ENCODE data around the gene BAZ2A. TPM values are rescaled to one million over a fixed set of nuclear protein-coding genes. Genes with fewer than 3 reads are reported as not detected.

Gene BAZ2A
- total RNA-seq, 1 donor from 2014 or later, result 10.8 TPM

DNA sequence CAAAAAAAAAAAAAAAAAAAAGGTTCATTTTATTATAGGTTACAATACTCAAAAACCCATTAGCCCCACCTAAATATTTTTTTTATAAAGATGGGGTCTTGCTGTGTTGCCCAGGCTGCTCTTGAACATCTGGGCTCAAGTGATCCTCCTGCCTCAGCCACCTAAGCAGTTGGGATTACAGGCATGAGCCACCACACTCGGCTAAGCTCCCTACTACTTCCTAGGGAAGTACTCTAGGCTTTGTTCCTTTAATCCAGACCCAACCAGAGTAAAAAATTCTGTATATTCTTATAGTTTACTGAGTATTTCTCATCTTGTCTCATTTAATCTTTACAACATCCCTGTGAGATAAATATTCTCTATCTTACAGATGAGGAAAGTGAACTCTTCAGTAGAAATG lies 57.8 kb downstream of the BAZ2A start:
- FAIRE-seq (no peak), DNase-seq (ENCODE audit: low read depth) (no peak)
- no peak overlapping the region for H3K4me3 ChIP-seq (ENCODE audit: low read depth, low read length)
- peaks cover 7% of the 10 kb centered on the region for H3K36me3 ChIP-seq (ENCODE audit: control insufficient read depth, insufficient read depth, low read length)
- no peaks in the 10 kb centered on the region for H3K27me3 ChIP-seq (ENCODE audit: control insufficient read depth, insufficient read depth, low read length)
- TF ChIP-seq, protein P1, sequence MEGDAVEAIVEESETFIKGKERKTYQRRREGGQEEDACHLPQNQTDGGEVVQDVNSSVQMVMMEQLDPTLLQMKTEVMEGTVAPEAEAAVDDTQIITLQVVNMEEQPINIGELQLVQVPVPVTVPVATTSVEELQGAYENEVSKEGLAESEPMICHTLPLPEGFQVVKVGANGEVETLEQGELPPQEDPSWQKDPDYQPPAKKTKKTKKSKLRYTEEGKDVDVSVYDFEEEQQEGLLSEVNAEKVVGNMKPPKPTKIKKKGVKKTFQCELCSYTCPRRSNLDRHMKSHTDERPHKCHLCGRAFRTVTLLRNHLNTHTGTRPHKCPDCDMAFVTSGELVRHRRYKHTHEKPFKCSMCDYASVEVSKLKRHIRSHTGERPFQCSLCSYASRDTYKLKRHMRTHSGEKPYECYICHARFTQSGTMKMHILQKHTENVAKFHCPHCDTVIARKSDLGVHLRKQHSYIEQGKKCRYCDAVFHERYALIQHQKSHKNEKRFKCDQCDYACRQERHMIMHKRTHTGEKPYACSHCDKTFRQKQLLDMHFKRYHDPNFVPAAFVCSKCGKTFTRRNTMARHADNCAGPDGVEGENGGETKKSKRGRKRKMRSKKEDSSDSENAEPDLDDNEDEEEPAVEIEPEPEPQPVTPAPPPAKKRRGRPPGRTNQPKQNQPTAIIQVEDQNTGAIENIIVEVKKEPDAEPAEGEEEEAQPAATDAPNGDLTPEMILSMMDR (IDR thresholded peaks at IDR 0.05; ENCODE audit: insufficient read depth, low read length, severe bottlenecking), result no peak

DNA sequence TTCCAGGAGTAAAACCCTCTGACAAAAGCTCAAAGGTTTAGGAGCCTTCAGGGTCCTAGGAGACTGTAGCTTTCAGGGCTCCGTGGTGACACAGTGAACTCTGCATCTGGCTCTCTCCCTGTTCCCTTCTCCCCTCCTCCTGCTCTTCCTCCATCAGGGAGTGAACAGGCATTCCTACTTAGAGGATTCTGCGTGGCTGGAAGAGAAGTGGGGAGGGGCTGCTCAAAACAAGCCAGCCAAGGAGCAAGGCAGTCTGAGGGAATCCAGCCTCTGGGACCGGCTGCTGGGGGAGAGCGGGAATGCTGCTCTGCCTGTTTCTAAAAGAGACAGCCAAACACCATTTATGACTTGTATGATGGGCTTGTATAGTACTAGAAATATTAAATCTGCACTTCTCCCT lies 59.0 kb downstream of the BAZ2A start:
- no peak for FAIRE-seq

DNA sequence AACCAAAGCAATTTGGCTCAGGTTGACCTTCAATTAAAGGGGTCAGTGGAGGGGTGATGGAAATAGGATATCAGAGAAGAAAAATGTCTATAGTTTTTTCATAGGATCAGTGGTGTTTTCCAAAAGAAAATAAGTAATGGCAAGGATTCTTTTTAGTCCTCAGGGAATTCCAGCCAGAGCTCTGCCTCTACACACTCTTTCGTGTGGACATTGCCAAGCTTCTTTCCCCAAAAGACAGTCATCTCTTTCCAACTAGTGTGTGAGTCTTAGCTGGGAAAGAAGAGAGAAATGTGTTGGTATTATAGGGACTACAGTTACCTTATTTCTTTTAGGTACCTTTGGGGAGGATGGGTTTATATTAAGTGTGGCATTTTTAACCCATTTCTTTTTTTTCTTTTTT lies 62.0 kb downstream of the BAZ2A start:
- peaks cover 5% of the 10 kb centered on the region for H3K36me3 ChIP-seq (ENCODE audit: control insufficient read depth, insufficient read depth, low read length)

More for the DNA sequence above, 59.0 kb downstream of the BAZ2A start:
- Histone ChIP-seq H3K4me3 (ENCODE audit: low read depth, low read length) (no peak overlapping the region), H3K27me3 (ENCODE audit: control insufficient read depth, insufficient read depth, low read length) (no peaks in the 10 kb centered on the region), H3K36me3 (ENCODE audit: control insufficient read depth, insufficient read depth, low read length) (peaks cover 7% of the 10 kb centered on the region)
- no peak for DNase-seq (ENCODE audit: low read depth)
- TF ChIP-seq, protein P1 (IDR thresholded peaks at IDR 0.05; ENCODE audit: insufficient read depth, low read length, severe bottlenecking), result no peak

DNA sequence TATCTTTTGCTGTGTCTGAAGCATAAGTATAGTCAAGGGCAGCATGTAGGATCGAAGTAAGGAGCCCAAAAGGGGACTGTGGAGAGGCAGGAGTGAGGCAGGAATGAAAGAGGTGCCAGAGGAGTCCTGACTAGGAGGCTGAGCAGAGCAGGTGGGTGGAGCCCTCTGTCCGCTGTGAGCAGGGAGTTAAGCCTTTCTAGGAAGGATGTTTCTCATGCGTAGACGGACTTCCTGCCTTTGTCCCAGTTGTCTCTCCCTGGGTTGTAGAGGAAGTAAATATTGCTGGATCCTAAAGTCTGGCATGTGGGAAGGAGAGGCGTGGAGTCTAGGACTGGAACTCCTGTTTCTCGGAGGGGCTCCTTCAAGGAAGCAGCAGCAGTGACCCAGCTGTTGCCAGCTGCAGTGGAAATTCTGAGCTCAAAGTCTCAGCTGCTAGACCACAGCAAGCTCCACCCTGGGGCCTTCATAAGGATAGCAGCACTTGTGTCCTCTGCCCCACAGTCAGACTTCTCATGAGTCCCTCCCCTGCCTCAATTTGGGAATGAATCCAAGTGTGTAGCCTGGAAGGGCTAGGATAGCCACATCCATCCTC lies 64.5 kb downstream of the BAZ2A start:
- Histone ChIP-seq H3K27me3 (ENCODE audit: control insufficient read depth, insufficient read depth, low read length) (no peaks in the 10 kb centered on the region), H3K4me3 (ENCODE audit: low read depth, low read length) (no peak overlapping the region), H3K36me3 (ENCODE audit: control insufficient read depth, insufficient read depth, low read length) (peaks cover 4% of the 10 kb centered on the region)
- DNase-seq (ENCODE audit: low read depth) (peak; percentile 29), FAIRE-seq (no peak)
- TF ChIP-seq, protein P1 (IDR thresholded peaks at IDR 0.05; ENCODE audit: insufficient read depth, low read length, severe bottlenecking), result no peak

More for the DNA sequence above, 62.0 kb downstream of the BAZ2A start:
- DNase-seq (ENCODE audit: low read depth), result no peak
- H3K27me3 ChIP-seq (ENCODE audit: control insufficient read depth, insufficient read depth, low read length), result no peaks in the 10 kb centered on the region
- TF ChIP-seq, protein P1 (IDR thresholded peaks at IDR 0.05; ENCODE audit: insufficient read depth, low read length, severe bottlenecking), result no peak
- no peak overlapping the region for H3K4me3 ChIP-seq (ENCODE audit: low read depth, low read length)
- no peak for FAIRE-seq

DNA sequence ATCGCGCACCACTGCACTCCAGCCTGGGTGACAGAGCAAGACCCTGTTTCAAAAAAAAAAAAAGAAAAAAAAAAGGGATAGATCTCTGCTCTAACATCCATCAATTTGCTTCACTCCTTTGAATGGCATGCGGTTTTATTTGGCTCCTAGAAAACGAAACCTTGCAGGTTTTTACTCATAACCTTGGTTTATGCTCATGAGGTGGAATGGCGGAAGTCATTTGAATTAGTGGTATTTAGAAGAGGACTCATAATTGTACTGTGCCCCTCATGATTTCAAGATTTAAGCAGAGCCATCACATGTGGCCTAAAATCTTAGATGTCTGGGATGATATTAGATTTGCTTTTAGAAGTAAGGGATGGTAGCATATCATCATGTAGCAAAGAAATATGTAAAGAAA lies 79.1 kb downstream of the BAZ2A start:
- DNase-seq (ENCODE audit: low read depth) (no peak), FAIRE-seq (no peak)
- TF ChIP-seq, protein P1 (IDR thresholded peaks at IDR 0.05; ENCODE audit: insufficient read depth, low read length, severe bottlenecking), result no peak
- H3K36me3 ChIP-seq (ENCODE audit: control insufficient read depth, insufficient read depth, low read length), result no peaks in the 10 kb centered on the region
- no peak overlapping the region for H3K4me3 ChIP-seq (ENCODE audit: low read depth, low read length)
- no peaks in the 10 kb centered on the region for H3K27me3 ChIP-seq (ENCODE audit: control insufficient read depth, insufficient read depth, low read length)

DNA sequence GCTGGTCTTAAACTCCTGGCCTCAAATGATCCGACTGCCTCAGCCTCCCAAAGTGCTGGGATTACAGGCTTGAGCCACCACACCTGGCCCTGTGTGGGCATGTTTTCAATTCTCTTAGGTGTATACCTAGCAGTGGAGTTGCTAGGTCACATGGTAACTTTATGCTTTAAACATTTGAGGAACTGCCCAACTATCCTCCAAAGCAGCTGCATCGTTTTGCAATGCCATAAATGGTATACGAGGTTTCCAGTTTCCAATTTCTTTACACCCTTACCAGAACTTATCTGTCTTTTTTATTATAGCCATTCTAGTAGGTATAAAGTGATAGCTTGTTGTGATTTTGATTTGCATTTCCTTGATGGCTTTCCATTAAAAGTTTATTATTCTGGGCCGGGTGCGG lies 83.4 kb downstream of the BAZ2A start:
- Histone ChIP-seq H3K36me3 (ENCODE audit: control insufficient read depth, insufficient read depth, low read length) (no peaks in the 10 kb centered on the region), H3K4me3 (ENCODE audit: low read depth, low read length) (no peak overlapping the region), H3K27me3 (ENCODE audit: control insufficient read depth, insufficient read depth, low read length) (no peaks in the 10 kb centered on the region)
- no peak for FAIRE-seq
- TF ChIP-seq, protein P1 (IDR thresholded peaks at IDR 0.05; ENCODE audit: insufficient read depth, low read length, severe bottlenecking), result no peak
- no peak for DNase-seq (ENCODE audit: low read depth)

Measured in bronchial epithelial cell (primary cell).